Neural progenitor cell (in vitro differentiated cells): ENCODE measurements around the gene CLCF1. TPM values are rescaled to one million over a fixed set of nuclear protein-coding genes. Genes with fewer than 3 reads are reported as not detected.
A peak's percentile ranks its signal among the peaks of the same experiment; 100 is the strongest.

Experiments used
- DNase-seq: peaks from one replicate; pipeline ENCODE4 v3.0.0-alpha.2; 2016; ENCODE audit warnings: low spot score
- H2AFZ ChIP-seq: fragments of 200-600 bp; sonication (generic); replicated peaks from 2 replicates; pipeline ENCODE4 v1.6.1; 2016; ENCODE audit warnings: antibody characterized with exemption
- H3F3A ChIP-seq: fragments of 200-600 bp; sonication (generic); 2 replicates; pipeline ENCODE4 v1.6.1; 2016; ENCODE audit warnings: antibody characterized with exemption, low read depth
- H3K27ac ChIP-seq: fragments of 200-600 bp; sonication (generic); 2 replicates; pipeline ENCODE4 v1.5.1; 2016; ENCODE audit warnings: mild to moderate bottlenecking
- H3K27me3 ChIP-seq: fragments of 200-600 bp; sonication (generic); 2 replicates; pipeline ENCODE4 v1.6.1; 2016; ENCODE audit warnings: mild to moderate bottlenecking, moderate library complexity
- H3K36me3 ChIP-seq: fragments of 200-600 bp; sonication (generic); 2 replicates; pipeline ENCODE4 v1.5.1; 2016
- H3K4me1 ChIP-seq: fragments of 200-600 bp; sonication (generic); 2 replicates; pipeline ENCODE4 v1.6.1; 2016; ENCODE audit warnings: mixed run types
- H3K4me2 ChIP-seq: fragments of 200-600 bp; sonication (generic); 2 replicates; pipeline ENCODE4 v1.6.1; 2016
- H3K4me3 ChIP-seq: fragments of 200-600 bp; sonication (generic); 2 replicates; pipeline ENCODE4 v1.5.1; 2016
- H3K79me2 ChIP-seq: fragments of 200-600 bp; sonication (generic); 2 replicates; pipeline ENCODE4 v1.6.1; 2016; ENCODE audit warnings: low read depth
- H3K9ac ChIP-seq: fragments of 200-600 bp; sonication (generic); 2 replicates; pipeline ENCODE4 v1.6.1; 2016
- H3K9me3 ChIP-seq: fragments of 200-600 bp; sonication (generic); 2 replicates; pipeline ENCODE4 v1.5.1; 2016; ENCODE audit warnings: low read depth
- H4K20me1 ChIP-seq: fragments of 200-600 bp; sonication (generic); 2 replicates; pipeline ENCODE4 v1.6.1; 2016; ENCODE audit warnings: low read depth
- H3K27ac Mint-ChIP-seq: 3 replicates; pipeline ENCODE4 v1.8.0; 2021; ENCODE audit warnings: mixed read lengths
- H3K27me3 Mint-ChIP-seq: 2 replicates; pipeline ENCODE4 v1.8.0; 2022; ENCODE audit warnings: low read depth, mild to moderate bottlenecking, inconsistent platforms, moderate library complexity, mixed read lengths; ENCODE audit not compliant: insufficient read depth
- H3K36me3 Mint-ChIP-seq: 3 replicates; pipeline ENCODE4 v1.8.0; 2021; ENCODE audit warnings: mixed read lengths
- H3K4me1 Mint-ChIP-seq: 3 replicates; pipeline ENCODE4 v1.8.0; 2021; ENCODE audit warnings: mixed read lengths
- H3K4me3 Mint-ChIP-seq: 3 replicates; pipeline ENCODE4 v1.8.0; 2021; ENCODE audit warnings: mild to moderate bottlenecking, moderate library complexity, mixed read lengths
- H3K9me3 Mint-ChIP-seq: 3 replicates; pipeline ENCODE4 v1.8.0; 2020; ENCODE audit warnings: mixed read lengths
- EZH2 ChIP-seq: fragments of 200-600 bp; sonication (generic); IDR thresholded peaks from 2 replicates; pipeline ENCODE4 v1.6.1; 2017; ENCODE audit warnings: antibody characterized with exemption, mild to moderate bottlenecking, moderate library complexity
- EZH2phosphoT487 ChIP-seq: fragments of 200-600 bp; sonication (generic); IDR thresholded peaks from 2 replicates; pipeline ENCODE4 v1.6.1; 2017; ENCODE audit warnings: antibody characterized with exemption
- total RNA-seq: library from RNA; depleted of rRNA; stranded (reverse); fragments of >200 nt; gene quantifications from 2 replicates; pipeline ENCODE4 v1.2.3, GENCODE V29; 2015; ENCODE audit warnings: low replicate concordance
- TF ChIP-seq, protein P1 (sequence below): fragments of 200-600 bp; sonication (generic); IDR thresholded peaks from 2 replicates; pipeline ENCODE4 v1.5.1; 2017; ENCODE audit warnings: antibody characterized with exemption, mild to moderate bottlenecking

Gene CLCF1
- total RNA-seq, 1 donor from 2014 or later = 2.0 TPM

DNA sequence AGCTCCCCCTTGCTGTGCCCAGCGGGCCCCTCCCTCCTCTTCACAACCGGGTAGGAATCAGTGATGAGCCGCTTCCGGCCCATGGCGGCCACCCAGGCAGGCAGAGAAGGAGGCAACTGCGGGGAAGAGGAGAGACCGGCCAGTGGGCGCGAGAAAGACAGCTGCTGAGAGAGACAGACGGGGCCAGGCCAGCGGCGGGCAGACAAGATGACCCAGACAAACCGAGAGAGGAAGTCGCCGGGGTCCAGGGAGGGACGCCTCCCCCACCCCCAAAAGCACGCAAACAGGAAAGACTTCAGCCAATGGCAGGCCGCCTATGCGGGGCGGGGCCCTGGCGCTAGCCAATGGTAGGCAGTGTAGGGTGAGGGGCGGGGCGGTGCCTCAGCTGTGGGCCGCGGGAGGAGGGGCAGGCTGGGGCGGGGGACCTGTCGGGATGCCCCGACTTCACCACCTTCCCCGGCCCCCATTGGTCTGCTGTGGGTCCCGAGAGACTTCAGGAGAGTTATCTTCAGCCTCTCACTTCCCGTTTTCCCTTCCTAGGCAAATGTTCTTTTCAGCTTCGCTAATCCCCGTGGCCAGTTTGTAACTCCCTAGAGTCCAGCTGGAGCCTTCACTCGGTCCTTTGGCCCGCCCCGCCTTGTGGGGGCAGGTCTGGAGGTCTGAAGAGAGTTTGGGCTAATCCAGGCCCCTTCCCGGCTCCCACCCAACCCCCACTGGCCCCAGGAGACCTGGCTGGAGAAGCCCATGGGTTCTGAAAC is 19.9 kb downstream of the CLCF1 start, which contains the start of gene POLD4:
Gene POLD4, minus strand, starts transcription at position 230 of the 758 bp plus-strand sequence. Its CDS starts 147 bp downstream, at position 83.
- H3K4me1 Mint-ChIP-seq = peaks cover 37% of the 10 kb centered on the region

GRCh38 chr11:67352546-67353316 is 20.7 kb downstream of the CLCF1 start:
- peak overlapping the region; percentile 47 for H3K9ac ChIP-seq
- TF ChIP-seq EZH2 (no peak), EZH2phosphoT487 (no peak)
- TF ChIP-seq, protein P1, sequence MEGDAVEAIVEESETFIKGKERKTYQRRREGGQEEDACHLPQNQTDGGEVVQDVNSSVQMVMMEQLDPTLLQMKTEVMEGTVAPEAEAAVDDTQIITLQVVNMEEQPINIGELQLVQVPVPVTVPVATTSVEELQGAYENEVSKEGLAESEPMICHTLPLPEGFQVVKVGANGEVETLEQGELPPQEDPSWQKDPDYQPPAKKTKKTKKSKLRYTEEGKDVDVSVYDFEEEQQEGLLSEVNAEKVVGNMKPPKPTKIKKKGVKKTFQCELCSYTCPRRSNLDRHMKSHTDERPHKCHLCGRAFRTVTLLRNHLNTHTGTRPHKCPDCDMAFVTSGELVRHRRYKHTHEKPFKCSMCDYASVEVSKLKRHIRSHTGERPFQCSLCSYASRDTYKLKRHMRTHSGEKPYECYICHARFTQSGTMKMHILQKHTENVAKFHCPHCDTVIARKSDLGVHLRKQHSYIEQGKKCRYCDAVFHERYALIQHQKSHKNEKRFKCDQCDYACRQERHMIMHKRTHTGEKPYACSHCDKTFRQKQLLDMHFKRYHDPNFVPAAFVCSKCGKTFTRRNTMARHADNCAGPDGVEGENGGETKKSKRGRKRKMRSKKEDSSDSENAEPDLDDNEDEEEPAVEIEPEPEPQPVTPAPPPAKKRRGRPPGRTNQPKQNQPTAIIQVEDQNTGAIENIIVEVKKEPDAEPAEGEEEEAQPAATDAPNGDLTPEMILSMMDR = no peak
- H3K27me3 Mint-ChIP-seq = peaks cover 5% of the 10 kb centered on the region
- peak overlapping the region; percentile 89 for H3K4me3 ChIP-seq
- H3K4me2 ChIP-seq = peak overlapping the region; percentile 91
- H3K27me3 ChIP-seq = no peaks in the 10 kb centered on the region
- no peaks in the 10 kb centered on the region for H3K36me3 Mint-ChIP-seq
- no peaks in the 10 kb centered on the region for H3K9me3 ChIP-seq
- peak overlapping the region; percentile 10 for H3K27ac Mint-ChIP-seq
- no peaks in the 10 kb centered on the region for H3K79me2 ChIP-seq
- no peaks in the 10 kb centered on the region for H4K20me1 ChIP-seq
- peaks cover 25% of the 10 kb centered on the region for H3F3A ChIP-seq
- no peaks in the 10 kb centered on the region for H3K36me3 ChIP-seq
- H3K4me1 ChIP-seq = peaks cover 38% of the 10 kb centered on the region
- DNase-seq = no peak
- peak overlapping the region; percentile 92 for H2AFZ ChIP-seq
- no peaks in the 10 kb centered on the region for H3K9me3 Mint-ChIP-seq
- H3K27ac ChIP-seq = peak overlapping the region; percentile 76
- H3K4me3 Mint-ChIP-seq = peak overlapping the region; percentile 87
- peaks cover 31% of the 10 kb centered on the region for H3K4me1 Mint-ChIP-seq

More for the DNA sequence above, 19.9 kb downstream of the CLCF1 start, which contains the start of gene POLD4:
- Histone ChIP-seq H3F3A (peaks cover 25% of the 10 kb centered on the region), H3K4me2 (peak within 1 kb of the TSS; percentile 91), H3K4me3 (peak within 1 kb of the TSS; percentile 89), H3K4me1 (peaks cover 38% of the 10 kb centered on the region), H3K36me3 (no peaks in the 10 kb centered on the region), H3K79me2 (no peaks in the 10 kb centered on the region), H4K20me1 (no peaks in the 10 kb centered on the region), H3K27me3 (no peaks in the 10 kb centered on the region), H3K9me3 (no peaks in the 10 kb centered on the region), H3K9ac (peak within 1 kb of the TSS; percentile 47), H3K27ac (peak within 1 kb of the TSS; percentile 87), H2AFZ (peak within 1 kb of the TSS; percentile 92)
- peak within 1 kb of the TSS; percentile 87 for H3K4me3 Mint-ChIP-seq
- H3K27me3 Mint-ChIP-seq = peaks cover 5% of the 10 kb centered on the region
- DNase-seq = peak; percentile 98
- no peaks in the 10 kb centered on the region for H3K9me3 Mint-ChIP-seq
- H3K27ac Mint-ChIP-seq = peak within 1 kb of the TSS; percentile 10
- no peaks in the 10 kb centered on the region for H3K36me3 Mint-ChIP-seq
- TF ChIP-seq EZH2 (no peak), EZH2phosphoT487 (no peak)
- TF ChIP-seq, protein P1 = no peak

DNA sequence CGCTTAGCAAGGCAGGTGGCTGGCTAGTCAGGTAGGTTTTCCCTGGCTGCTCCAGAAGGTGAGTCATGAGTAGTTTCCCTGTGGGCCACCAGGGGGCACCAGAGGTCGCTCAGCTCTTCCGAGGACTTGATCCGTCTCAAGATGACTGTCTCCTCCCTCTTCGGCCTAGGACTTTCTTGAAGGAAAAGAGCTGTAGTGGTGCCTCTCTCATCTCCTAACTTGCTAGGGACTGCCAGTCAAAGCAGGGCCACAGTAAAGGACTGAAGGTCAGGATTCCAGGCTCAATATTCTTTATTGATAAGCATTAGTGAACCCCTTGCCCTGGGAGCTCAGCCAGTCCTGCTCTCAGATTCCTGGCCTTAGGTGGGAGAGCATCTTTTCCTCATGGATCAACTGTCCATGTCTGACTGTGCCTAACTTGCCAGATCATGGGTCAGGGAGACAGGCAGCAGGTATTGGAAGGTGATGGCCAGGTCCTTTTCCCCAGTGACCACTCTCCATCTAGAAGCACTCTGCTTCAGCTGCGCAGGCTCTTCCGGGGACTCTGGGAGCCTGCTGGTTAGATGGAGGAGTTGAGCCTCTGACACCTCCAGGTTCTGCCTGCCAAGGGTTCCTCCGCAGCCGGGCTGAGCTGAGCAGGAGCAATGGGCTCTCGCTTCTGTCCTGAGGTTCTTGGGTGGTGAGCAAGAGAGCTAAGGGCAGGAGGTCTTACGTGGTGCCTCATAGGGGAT is 22.0 kb downstream of the CLCF1 start:
- H3K27me3 Mint-ChIP-seq = peaks cover 2% of the 10 kb centered on the region
- Histone ChIP-seq H3K4me2 (no peak overlapping the region), H3K36me3 (no peaks in the 10 kb centered on the region), H2AFZ (no peak overlapping the region), H3F3A (peaks cover 25% of the 10 kb centered on the region), H3K9me3 (no peaks in the 10 kb centered on the region), H3K4me1 (peaks cover 31% of the 10 kb centered on the region), H3K9ac (no peak overlapping the region), H3K79me2 (no peaks in the 10 kb centered on the region), H4K20me1 (no peaks in the 10 kb centered on the region), H3K4me3 (no peak overlapping the region), H3K27me3 (no peaks in the 10 kb centered on the region), H3K27ac (no peak overlapping the region)
- TF ChIP-seq EZH2phosphoT487 = no peak
- TF ChIP-seq EZH2 = no peak
- TF ChIP-seq, protein P1 = peak; percentile 91
- no peaks in the 10 kb centered on the region for H3K9me3 Mint-ChIP-seq
- H3K4me1 Mint-ChIP-seq = peaks cover 20% of the 10 kb centered on the region
- H3K36me3 Mint-ChIP-seq = no peaks in the 10 kb centered on the region
- DNase-seq = peak; percentile 79
- peak overlapping the region; percentile 67 for H3K4me3 Mint-ChIP-seq
- H3K27ac Mint-ChIP-seq = no peak overlapping the region
